ENCODE measurements around the gene SAMSN1. TPM values are rescaled to one million over a fixed set of nuclear protein-coding genes. Genes with fewer than 3 reads are reported as not detected.

Gene SAMSN1
- total RNA-seq, 1 experiment from 2014 or later: 2.8 TPM

DNA sequence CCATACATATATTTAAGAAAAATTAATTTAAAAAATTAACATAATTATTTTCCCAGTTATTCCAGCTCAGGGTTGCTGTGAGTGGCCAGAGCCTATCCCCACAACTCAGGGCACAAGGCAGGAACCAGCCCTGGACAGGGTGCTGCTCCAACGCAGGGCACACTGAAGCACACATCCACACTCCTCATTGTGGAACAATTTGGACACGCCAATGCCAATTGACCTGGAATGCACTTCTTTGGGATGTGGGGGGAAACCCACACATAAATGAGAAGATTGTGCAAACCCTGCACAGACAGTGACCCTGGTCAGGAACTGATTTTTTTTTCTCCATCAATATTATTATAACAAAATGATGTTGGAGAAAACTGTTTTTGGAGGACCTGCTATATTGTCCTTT lies 23.4 kb downstream of the SAMSN1 start:
- H3K9ac ChIP-seq (ENCODE audit: extremely low read depth, insufficient read length, low read length): no peak overlapping the region
- H3K36me3 Mint-ChIP-seq (ENCODE audit: insufficient read depth in 1 of 3, low read depth in 3 of 3): no peaks in the 10 kb centered on the region
- no peak overlapping the region for H2BK120ac ChIP-seq (ENCODE audit: low read depth, low read length, poor library complexity, severe bottlenecking)
- H2AK5ac ChIP-seq (ENCODE audit: insufficient read length, low read length): no peak overlapping the region
- no peak overlapping the region for H2BK20ac ChIP-seq (ENCODE audit: low read depth, low read length, poor library complexity, severe bottlenecking)
- H4K8ac ChIP-seq (replicated peaks; ENCODE audit: insufficient read length, low read depth, low read length): no peak overlapping the region
- H3K14ac ChIP-seq (ENCODE audit: insufficient read depth, low read length): no peak overlapping the region
- WGBS (ENCODE audit: extremely low coverage, insufficient read length, low lambda C conversion rate): no CpG with 5 or more reads among the region's 2 CpGs
- no peak overlapping the region for H3K27ac Mint-ChIP-seq
- H3T11ph ChIP-seq (ENCODE audit: low read length): no peak overlapping the region
- peaks cover 2% of the 10 kb centered on the region; the same call in 1 of the 2 replicates for H3K4me1 ChIP-seq (ENCODE audit: insufficient read depth, low read length)
- H3K4me1 Mint-ChIP-seq: peaks cover 5 to 8% of the 10 kb centered on the region in 2 experiments
- no peak overlapping the region for H3K4ac ChIP-seq (ENCODE audit: low read depth, low read length)
- no peak overlapping the region for H4K91ac ChIP-seq (ENCODE audit: insufficient read length, low read depth, low read length)
- no peak overlapping the region for H2BK12ac ChIP-seq (ENCODE audit: insufficient read length, low read depth, low read length)
- no peak overlapping the region for H3K4me3 Mint-ChIP-seq
- no peak overlapping the region for H2BK15ac ChIP-seq (ENCODE audit: low read depth, low read length)
- DNase-seq: no peak
- no peaks in the 10 kb centered on the region for H3K79me2 ChIP-seq (ENCODE audit: insufficient read depth, low read length)
- H4K5ac ChIP-seq (ENCODE audit: insufficient read length, low read depth, low read length): no peak overlapping the region
- H3K9me3 Mint-ChIP-seq: no peaks in the 10 kb centered on the region
- no peaks in the 10 kb centered on the region for H3K27me3 Mint-ChIP-seq (ENCODE audit: low read depth)
- H4K20me1 ChIP-seq (ENCODE audit: control insufficient read depth, insufficient read depth, insufficient read length): no peaks in the 10 kb centered on the region
- H3K23ac ChIP-seq (ENCODE audit: insufficient read length, low read depth, low read length): no peak overlapping the region
- no peak overlapping the region for H3K56ac ChIP-seq (ENCODE audit: insufficient read length, low read depth, low read length)
- no peaks in the 10 kb centered on the region for H3K9me3 ChIP-seq (ENCODE audit: control insufficient read depth, low read depth, low read length)
- H3K23me2 ChIP-seq (ENCODE audit: insufficient read length, low read depth, low read length, poor library complexity, severe bottlenecking): no peaks in the 10 kb centered on the region
- TF ChIP-seq, protein P1, sequence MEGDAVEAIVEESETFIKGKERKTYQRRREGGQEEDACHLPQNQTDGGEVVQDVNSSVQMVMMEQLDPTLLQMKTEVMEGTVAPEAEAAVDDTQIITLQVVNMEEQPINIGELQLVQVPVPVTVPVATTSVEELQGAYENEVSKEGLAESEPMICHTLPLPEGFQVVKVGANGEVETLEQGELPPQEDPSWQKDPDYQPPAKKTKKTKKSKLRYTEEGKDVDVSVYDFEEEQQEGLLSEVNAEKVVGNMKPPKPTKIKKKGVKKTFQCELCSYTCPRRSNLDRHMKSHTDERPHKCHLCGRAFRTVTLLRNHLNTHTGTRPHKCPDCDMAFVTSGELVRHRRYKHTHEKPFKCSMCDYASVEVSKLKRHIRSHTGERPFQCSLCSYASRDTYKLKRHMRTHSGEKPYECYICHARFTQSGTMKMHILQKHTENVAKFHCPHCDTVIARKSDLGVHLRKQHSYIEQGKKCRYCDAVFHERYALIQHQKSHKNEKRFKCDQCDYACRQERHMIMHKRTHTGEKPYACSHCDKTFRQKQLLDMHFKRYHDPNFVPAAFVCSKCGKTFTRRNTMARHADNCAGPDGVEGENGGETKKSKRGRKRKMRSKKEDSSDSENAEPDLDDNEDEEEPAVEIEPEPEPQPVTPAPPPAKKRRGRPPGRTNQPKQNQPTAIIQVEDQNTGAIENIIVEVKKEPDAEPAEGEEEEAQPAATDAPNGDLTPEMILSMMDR (conservative IDR thresholded peaks at IDR 0.05): no peak
- no peak overlapping the region for H3K18ac ChIP-seq (ENCODE audit: insufficient read length, low read depth, low read length)
- no peak overlapping the region for H3K27ac ChIP-seq (ENCODE audit: insufficient read length, low read depth, low read length)
- no peak overlapping the region for H2BK5ac ChIP-seq (ENCODE audit: insufficient read length, low read length)
- H3K27me3 ChIP-seq (ENCODE audit: insufficient read depth, low read length): no peaks in the 10 kb centered on the region
- H3K4me2 ChIP-seq (ENCODE audit: insufficient read depth, insufficient read length, low read length): no peak overlapping the region
- H3K79me1 ChIP-seq (ENCODE audit: insufficient read depth, low read depth, low read length, poor library complexity, severe bottlenecking): no peaks in the 10 kb centered on the region
- no peak overlapping the region for H2AFZ ChIP-seq (ENCODE audit: low read length)

Measured in H9 (cell line).